Fibroblast of skin of left biceps (primary cell): ENCODE results near the gene SCN4A.
"Not testable (repeated sequence)": the region's sequence is repeated elsewhere in the genome, so short reads cannot be mapped to it uniquely, and the experiment has no call there.

Experiments
- DNase-seq, 2 experiments: peaks; one replicate each; pipeline ENCODE4 v3.0.0-alpha.2; 2013; ENCODE audit warnings: low read depth in 2 of 2

The SCN4A gene

DNA sequence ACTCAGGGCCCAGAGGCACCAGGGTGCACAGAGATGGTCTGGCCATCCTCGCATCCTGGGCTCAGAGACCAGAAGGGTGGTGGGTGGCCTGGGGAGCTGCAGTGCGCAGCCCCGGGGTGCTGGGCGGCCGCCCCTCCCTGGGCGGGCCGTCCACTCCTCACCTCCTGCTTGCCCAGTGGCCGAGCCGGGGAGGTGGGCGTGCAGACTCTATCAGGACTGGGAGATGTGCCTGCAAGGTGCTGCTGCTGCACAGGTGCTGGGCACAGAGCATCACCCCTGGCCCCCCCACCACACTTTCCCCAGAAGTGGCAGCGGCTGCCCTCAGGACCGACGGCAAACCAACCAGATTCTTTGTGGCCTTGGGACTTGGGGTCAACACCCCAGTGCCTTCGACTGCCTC, at the start of gene SCN4A:
Gene SCN4A, minus strand, starts transcription at position 123 of the 400 bp plus-strand sequence. Its CDS starts 77 bp downstream, at position 46.
- DNase-seq, result no peak

DNA sequence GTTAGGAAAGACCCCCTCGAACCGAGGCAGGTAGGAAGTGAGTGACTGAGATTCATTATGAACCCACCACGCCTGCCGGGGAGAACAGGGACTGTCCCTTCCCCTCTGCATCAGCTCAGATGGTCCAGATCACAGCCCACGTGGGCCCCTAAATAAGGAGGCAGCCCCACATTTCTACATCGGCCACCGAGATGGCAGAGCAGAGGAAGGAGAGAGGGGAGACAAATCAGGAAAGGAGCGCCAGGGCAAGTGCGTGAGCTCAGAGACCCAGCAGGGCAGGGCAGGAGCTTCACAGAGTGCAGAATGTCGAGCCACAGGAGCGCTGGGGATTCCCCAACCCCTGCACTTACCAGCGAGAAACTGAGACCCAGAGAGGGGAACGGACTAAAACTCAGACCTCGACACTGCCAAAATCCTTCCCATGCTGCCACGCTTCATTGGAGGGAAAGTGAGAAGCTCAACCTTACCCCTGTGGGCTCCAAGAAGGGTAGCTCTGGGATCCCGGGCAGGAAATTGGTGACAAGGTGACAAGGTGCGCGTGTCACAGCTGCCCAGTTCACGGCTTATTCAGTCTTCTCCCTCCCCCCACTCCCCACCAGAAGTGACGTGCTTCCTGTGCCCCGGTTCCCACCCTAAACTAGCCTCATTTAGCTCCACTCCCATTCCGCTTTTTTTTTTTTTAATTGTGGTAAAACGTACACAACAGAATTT, 47.5 kb upstream of the SCN4A start, which contains the start of gene ICAM2:
Gene ICAM2, minus strand, starts transcription at position 578 of the 711 bp plus-strand sequence. CDS start 13,942 bp downstream, outside the sequence.
- DNase-seq, result no peak

DNA sequence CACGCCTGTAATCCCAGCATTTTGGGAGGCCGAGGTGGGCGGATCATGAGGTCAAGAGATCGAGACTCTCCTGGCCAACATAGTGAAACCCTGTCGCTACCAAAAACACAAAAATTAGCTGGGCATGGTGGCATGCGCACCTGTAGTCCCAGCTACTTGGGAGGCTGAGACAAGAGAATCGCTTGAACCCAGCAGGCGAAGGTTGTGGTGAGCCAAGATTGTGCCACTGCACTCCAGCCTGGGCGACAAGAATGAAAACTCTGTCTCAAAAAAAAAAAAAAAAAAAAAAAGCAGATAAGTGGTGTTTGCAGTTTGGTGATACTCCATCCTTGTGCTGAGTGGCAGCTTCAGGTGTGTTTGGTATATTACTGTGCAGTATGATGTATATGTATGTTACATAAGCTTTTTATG, 46.8 kb upstream of the SCN4A start:
- DNase-seq, result not testable (repeated sequence)

DNA sequence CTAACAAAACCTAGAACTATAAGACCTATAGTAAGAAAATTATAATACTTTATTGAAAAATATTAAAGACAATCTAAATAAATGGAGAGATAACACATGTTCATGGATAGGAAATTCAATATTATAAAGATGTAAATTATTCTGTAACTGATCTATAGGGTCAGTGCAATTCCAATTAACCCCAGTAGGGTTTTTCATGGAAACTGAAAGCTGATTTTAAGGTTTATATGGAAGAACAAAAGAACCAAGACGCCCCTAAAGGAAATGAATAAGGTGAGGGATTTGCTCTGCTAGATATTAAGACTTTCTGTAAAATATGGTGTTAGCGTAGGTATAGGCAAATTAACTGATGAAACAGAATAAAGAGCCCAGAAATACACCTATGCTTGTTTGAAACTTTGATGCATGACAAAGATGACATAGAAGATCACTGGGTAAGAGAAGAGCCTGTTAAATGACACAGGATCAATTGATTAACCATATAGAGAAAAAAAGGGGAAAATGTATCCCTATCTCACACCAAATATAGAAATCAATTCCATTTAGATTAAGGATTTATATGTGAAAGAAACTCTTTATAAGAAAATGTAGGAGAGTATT, 44.8 kb upstream of the SCN4A start:
- DNase-seq, result no peak

DNA sequence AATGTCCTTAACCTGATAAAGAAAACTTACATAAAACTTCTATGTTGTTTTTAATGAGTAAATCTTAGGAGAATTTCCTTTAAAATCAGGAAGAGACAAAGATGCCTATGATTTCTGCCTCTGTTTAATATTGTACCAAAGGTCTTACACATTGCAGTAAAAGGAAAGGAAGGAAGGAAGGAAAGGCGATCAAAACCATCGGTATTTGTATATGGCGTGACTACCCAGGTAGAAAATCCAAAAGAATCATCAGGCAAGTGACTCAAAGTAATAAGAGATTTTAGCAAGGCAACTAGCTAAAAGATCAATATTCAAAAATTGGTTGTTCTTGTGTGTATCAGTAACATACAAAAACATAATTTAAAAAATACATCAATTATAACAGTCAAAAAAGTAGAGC, 44.3 kb upstream of the SCN4A start:
- no peak for DNase-seq

DNA sequence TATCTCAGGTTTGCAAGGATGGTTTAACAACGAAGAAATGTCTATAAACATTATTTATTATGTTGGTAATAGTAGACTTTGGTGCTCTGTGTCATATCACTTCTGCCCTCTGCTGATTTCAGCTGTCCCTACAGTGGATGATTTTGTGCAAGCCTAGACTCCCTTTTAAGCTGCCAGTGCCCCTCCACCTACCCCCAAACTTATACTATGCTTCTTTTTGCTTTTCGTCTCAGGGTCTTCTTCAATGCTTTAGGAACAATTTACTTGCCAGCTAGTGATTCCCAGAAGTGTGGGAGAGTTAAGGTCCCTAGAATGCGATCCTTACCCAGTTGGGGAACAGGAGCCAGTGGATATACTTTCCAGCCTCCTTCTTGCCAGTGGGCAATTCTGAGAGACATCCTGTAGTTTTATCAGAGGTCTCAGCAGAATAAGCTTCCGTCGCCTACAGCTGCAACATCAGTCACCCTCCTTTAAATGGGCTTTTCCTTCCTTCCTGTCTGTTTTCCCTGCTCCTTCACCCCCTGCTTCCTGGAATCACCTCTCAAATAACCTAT, 43.6 kb upstream of the SCN4A start:
- DNase-seq, result no peak

DNA sequence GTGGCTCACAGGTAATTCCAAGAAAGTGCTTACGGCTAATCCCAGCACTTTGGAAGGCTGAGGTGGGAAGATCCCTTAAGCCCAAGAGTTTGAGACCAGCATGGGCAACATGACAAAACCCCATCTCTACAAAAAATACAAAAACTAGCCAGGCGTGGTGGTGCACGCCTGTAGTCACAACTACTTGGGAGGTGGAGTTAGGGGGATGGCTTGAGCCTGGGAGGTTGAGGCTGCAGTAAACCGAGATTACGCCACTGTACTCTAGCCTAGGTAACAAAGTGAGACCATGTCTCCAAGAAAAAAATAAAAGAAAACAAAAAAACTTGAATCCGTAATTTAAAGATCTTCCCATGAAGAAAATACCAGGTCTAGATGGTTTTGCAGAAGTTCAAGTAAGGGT, 42.7 kb upstream of the SCN4A start:
- DNase-seq, result no peak

DNA sequence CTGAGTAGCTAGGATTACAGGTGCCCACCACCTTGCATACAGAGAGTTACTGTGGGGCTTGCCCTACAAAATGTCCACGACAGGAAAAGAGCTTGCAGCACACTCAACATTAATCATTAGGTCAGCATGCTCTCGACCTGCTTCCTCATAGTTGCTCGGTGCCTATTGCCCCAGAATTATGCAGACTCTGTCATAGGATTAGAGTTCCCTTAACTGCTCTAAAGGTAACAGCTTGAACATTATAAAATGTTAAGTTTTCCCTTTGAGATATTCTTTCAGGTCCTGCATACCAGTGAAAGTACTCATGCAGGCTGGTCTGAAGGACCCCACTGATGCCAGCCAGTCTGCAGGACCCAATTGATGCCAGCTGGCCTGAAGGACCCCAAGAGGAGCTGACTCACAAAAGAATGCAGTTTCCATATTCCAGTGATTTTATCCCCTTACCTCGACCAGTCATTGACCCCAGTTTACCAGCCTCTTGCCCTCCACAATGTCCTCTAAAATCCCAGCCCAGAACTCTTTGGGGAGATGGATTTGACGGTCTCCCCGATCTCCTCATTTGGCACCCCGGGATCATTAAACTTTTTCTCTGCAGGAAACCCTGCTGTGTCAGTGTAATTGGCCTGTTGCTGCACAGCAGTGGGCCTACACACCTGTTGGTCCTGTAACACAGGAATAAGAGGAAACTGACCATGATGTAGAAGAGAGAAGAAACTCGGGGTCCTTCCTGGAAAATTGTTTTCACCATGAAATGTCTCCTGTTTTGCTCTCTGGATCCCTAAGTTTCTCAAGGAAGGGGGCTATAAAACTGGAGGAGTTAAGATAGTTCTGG, 37.1 kb upstream of the SCN4A start:
- no peak for DNase-seq

DNA sequence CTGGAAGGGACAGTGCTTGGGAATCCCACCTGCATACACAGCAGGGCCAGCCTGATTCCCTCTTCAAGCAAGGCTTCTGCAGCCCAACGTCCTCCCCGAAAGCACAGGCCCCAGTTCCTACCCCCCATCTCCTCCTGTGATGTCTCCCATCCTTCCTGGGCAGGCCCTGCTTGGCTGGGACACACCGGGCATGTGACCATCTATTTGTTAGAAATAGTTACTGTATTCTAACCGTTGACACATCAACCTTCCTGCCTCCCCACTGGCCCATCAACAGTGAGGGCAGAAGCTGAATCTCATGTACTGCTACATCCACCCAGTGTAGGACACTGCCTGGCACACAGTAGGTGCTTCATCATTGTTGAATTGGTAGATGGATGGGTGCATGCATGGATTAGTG, 36.1 kb upstream of the SCN4A start:
- DNase-seq, result no peak

DNA sequence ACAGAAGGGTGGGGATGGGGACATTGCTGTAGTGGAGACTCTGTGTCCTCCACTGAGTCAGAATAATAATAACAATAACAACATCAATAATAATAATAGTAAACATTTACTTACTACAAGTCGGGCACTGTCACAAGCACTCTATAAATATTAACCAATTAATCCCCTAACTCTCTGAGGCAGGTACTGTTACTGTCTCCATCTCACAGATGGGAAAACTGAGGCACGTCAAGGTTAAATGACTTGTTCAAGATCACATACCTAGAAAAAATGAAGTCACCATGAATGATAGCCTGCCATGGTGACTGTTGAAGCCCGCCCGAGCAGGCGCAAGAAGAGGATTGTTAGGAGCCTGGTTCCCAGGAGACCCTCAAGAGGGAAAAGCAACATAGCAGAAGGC, 35.6 kb upstream of the SCN4A start:
- DNase-seq, result no peak

DNA sequence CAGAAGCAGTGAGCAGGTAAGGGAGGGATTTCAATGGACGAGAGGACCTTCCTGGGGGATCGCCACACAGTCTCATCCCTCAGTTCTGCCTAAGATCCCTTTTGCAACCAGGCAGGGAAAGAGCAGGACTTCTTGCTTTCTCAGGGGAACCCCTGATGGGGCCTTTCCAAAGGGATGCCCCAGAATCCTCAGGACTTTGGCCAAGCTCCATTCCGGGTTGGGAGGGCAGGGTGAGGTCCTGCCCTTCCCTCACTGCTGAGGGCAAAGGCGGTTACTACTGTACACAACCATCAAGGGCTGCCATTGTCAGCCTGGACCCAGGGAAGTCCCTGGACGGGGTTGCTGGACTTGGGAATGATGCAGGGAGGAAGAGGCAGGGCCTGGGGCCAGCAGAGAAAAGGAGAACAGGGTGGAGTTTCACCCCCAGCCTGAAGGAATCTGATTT, 35.1 kb upstream of the SCN4A start:
- DNase-seq, result no peak

DNA sequence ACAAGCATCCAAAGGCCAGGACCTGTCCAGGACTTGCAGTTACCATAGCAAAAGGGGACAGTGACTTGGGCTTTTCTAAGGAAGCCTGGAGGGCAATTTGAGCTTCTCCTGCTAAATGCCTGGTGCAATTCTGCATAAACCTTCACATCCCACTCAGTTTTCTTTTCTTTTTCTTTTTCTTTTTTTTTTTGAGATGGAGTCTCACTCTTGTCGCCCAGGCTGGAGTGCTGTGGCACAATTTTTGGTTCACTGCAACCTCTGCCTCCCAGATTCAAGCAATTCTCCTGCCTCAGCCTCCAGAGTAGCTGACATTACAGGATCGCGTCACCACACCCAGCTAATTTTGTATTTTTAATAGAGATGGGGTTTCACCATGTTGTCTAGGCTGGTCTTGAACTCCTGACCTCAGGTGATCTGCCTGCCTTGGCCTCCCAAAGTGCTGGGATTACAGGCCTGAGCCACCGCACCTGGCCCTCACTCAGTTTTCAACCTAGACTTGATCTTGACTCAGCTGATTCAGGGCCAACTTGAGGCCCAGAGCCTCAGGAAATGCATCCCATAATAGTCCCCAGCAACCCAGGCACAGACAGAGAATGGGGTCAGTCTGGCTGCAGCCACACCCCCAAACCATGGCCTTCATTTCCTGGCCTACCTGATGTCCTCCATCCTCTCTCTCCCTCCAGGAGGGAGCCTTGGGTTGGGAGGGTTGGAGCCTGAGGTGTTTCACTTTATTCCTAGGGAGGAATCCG, 34.5 kb upstream of the SCN4A start:
- DNase-seq, result not testable (repeated sequence)

DNA sequence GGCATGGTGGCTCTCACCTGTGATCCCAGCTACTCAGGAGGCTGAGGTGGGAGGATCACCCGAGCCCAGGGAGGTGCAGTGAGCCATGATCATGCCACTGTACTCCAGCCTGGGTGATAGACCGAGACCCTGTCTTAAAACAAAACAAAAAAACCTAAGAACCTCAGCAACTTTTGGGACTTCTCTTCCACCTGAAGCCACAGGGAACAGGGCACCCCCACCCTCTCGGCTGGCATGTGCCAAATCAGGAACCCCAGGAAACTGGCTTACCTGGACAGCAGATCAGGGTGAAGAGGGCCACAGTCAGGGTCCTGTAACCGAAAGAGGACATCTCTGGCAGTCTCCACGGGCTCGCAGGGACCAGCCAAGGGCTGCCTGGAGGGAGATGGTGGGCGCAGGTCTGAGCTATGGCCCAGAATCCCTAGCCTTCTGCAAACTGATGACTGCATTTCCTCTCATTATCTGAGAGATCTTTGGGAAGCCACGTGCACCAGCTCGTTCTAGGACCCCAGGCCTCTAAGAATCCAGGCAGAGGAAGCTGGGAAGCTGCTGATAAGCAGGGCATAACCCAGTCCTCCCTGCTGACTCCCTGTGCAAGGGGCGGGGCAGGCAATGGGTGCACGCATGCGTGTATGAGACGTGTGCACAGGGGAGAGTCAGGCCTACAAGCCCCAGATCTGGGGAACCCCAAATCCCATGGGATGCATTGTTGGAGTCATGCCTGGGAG, 33.8 kb upstream of the SCN4A start:
- DNase-seq, result no peak

DNA sequence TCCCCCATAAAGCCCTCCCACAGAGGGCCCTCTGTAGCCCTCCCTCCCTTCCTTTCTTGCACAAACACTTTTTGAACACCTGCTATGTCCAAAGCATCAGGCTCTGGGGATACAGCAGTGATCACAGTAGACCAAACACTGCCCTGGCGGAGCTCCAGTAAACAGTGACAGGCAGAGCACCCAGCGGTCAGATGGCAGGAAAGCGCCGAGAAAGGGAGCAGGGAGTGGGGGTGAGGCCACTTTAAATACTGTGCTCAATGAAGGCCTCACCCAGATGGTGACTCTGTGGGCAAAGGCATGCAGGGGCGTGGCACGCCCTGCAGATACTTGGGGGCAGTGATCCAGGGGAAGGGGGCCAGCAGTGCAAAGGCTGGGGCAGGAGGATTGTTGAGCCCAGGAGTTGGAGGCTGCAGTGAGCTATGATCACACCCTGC, 33.0 kb upstream of the SCN4A start:
- DNase-seq, result no peak

DNA sequence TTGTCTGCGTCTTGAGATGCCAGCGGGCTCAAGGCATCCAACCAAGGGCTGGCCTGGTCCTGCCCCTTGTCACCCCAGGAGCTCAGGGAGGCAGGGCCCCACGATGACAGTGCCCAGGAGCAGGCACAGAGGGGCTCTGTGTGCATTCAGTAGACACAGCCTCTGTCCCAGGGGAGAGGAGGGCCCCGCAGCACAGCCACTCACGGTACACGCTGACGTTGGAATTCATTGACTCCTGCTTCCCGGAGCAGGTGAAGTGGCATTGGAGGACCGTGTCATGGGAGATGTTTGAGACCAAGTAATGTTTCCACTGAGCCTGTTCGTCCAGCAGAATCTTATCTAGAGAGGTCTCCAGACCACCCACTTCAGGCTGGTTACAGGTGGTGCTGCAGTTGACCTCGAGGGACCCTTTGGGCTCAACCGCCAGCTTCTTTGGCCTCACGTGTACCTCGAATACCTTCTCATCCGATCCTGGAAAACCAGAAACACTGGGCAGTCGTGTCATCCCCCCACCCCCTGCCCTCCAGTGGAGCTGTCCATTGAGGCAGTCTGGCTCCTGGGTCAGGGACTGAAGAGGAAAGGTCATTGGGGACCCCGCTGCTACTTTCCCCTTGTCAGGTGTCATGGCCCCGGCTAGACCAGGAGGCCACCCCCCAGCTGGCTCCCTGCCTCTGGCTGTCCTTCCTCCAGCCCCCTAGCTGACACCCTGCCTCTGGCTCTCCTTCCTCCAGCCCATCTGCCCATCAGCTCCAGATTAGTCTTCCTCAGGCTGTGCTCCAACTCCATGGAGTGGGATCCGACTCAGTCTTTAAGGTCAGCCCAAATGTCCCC, 32.4 kb upstream of the SCN4A start:
- no peak for DNase-seq

DNA sequence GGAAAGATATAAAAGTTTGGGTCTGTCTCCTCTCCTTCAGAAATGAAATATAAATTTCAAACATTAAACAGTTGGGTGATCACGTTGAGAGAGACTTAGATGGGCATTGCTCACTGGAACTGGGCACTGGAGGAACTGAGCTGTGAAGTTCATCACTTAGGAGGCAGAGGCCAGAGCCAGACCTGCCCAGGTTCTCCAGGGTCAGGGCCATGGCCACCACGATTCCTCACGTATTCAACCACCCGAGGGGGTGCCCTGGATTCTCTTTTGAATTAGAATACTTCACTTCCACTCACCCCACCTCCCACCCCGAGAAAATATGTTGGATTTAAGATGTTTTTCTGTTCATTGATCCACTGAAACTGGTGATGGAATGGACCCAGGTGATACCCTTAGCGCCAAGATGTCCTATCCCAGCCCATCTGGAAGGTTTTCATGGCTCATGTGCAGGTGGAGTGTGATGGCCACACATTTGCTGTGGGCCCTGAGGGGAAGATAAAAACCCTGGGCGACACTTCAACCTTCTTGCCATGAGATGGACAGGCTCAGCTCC, 31.6 kb upstream of the SCN4A start:
- DNase-seq, result no peak

DNA sequence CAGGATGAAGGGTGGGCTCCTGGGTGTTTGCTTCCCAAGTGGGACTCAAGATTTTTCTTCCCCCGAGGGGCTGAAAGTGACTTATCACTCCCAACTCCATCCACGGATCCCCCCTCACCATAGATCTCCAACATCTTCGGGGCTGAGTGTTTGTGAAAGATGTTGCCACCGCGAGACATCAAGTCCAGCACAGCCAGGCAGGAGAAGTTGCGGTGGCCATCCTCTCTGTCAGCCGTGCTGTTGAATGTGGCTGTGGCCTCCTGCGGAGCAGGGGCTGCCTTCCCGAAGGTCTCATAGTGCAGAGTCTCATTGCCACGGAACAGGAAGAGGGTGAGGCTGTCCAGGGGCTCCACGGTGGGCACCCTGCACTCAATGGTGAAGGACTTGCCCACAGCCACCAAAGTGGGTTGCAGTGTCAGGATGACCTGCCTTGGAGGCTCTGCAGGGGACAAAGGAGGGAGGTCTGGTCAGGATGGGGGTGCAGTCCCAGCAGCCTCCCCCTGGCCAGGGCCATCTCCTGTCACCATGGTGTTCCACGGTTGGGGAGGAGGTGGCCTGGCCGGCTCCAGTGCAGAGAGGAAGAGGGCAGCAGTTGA, 30.9 kb upstream of the SCN4A start:
- no peak for DNase-seq

DNA sequence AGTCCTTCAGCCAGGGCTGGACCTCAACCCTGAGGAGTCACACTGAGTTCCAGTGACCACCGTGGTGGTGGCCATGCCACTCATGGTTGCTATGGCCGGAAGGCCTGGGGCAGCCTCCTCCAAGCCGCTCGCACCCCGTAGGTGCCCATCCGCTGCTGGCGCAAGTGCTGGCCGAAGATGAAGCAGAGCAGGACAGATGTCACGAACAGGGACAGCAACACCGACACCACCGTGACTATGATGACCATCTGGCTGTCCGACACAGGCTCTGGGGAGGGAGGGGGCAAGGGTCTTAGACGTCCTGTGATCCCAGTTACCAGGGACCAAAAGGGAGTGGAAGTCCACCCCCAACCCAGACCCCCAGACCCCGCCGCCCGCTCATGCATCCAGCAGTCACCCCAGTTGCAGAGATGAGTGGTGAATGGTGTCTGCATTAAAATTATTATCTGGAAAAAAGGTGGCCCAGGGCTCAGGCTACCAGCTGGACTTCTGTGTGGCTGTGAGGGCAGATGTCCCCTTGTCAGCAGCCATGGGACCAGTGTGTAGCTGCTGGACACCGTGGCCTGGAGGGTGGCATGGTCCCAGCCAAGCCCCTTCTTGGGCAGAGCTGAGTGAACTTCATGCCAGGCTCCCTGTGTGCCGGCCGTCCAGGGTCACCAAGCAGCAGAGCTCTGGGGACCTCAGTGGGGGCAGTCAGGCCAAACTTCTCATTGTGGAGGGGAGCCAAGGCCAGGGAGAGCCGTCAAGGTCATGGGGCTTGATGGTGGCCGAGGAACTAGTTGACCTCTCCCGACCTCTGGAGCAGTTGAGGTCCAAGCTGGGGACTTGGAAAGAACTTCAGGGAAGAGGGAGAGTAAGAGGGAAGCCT, 30.2 kb upstream of the SCN4A start:
- DNase-seq, result no peak
